Measurements from ENCODE around the gene ADARB2.

ADARB2 gene

DNA sequence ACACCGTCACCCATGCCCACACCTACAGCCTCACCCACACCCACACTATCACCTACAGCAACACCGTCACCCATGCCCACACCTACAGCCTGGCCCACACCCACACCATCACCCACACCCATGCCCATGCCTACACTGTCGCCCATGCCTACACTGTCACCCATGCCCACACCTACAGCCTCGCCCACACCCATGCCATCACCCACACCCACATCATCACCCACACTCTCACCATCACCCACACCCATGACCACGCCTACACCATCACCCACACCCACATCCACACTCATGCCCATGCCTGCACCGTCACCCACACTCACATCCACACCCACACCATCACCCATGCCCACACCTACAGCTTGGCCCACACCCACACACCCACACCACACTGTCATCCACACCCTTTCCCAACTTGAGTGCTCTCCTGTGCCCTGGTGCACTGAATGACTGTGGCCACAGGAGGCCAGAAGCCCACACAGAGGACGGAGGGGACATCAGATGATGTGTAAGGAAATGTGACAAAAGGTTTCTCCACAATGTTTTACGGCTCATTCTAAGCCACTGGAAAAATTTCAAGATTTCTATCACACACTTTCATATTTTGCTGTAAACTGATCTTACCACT is 527.9 kb downstream of the ADARB2 start:
- no peak for DNase-seq

GRCh38 chr10:1208366-1209311 is 528.7 kb downstream of the ADARB2 start:
- no peak for DNase-seq

- DNase-seq = no peak
These were observed 530.7 kb downstream of the ADARB2 start for GRCh38 chr10:1206601-1207000.

- DNase-seq = no peak
These were observed 531.2 kb downstream of the ADARB2 start for GRCh38 chr10:1206101-1206500.

DNA sequence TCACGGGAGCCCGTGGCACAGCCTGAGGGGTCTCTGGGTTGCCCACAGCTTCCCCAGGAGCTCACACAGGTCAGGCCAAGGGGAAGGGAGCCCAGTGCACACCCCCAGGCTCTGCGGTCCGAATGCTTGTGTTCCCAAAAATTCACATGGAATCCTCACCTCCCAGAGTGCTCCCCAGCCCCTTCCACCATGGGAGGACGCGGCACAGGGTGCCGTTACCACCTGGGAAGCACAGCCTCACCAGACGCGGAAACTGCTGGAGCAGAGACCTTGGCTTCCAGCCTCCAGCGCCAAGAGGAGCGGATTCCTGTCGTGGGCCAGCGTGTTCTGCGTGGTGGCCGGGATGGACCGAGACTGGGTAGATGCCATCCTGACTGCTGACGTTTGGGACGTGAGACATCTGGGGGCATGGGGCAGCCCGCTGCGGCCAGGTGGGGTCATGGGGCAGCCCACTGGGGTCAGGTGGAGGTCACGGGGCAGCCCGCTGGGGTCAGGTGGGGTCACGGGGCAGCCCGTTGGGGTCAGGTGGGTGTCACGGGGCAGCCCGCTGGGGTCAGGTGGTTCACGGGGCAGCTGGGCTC is 531.8 kb downstream of the ADARB2 start:
- DNase-seq = no peak

- no peak for DNase-seq
These were observed 532.6 kb downstream of the ADARB2 start for GRCh38 chr10:1204434-1205326.

GRCh38 chr10:1203704-1204103 is 533.6 kb downstream of the ADARB2 start:
- no peak for DNase-seq

DNA sequence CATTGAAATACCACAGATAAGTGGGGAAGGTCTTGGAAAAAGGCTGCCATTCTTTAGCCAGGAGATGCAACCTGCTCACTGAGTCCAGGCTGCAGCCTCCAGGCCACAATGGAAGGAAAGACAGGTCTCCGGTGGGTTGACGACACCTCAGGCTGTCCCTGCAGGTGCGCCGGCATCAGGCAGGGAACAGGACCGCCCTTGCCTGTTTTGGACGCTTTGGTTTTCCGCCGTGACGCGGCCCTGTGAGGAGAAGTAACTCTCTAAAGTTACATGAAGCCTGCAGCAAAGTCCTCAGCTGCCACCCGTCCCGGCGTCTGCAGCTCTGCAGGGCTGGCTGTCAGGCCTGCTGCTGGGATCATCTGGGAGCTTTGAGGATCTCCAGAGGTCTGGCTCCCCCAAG is 534.1 kb downstream of the ADARB2 start:
- DNase-seq = no peak

GRCh38 chr10:1202343-1202742 is 535.0 kb downstream of the ADARB2 start:
- no peak for DNase-seq

GRCh38 chr10:1200866-1201807 is 536.2 kb downstream of the ADARB2 start:
- no peak for DNase-seq

DNA sequence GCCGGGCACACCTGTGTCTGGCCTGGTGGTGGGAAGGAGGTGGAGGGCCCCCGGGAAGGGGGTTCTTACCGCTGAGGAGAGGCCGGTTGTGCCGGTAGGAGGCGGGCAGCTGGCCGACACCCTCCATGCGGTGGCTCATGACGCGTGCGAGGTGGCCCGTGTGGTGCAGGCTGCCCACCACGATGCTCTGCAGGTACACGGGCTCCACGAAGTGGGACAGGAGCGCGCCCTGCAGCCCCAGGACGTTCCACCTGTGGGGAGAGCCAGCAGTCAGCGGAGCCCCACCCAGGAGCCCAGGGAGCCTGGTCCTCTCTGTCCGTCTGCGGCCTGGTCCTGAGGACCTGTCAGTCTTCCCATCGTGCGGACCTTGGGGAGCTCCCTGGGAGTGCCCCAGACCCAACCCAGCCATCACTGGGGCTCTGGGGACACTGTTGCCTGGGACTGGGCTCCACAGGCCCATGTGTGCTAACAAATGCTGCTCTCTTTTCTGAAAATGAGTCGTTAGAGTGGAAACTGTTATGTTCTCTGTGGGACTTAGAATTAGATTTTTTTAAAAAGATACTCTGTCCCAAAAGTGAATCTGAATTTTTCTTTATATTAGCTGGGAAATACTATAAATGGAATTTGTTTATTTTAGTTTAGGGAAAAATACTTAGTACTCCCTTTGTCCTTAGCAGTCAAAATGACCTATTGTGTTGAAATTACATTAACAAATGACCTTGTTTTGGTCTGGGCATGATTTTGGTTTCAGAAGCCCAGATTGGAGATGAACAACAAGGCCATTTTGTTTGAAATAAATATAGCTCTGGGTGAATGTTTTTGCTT is 537.2 kb downstream of the ADARB2 start:
- DNase-seq = no peak

- no peak for DNase-seq
These were observed 538.0 kb downstream of the ADARB2 start for GRCh38 chr10:1199345-1199673.

- no peak for DNase-seq
These were observed 538.6 kb downstream of the ADARB2 start for GRCh38 chr10:1198453-1199344.

DNA sequence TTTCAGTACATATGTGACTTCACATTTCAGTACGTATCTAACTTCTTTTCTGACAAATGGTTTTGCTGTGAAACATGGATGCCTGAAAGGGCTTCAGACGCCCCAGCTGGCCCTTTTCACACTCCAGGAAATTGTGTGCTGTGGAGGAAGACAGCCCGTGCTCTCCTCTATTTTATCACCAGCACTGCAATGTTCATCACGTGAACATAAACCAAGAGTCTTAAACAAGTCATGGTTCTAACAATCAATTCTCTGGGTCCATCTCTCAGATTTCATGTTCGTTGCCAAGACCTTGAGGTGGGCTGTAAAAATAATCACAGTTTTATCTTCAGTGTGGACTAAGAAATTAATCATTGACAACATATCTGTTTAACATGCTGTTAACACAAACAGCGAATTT is 539.9 kb downstream of the ADARB2 start:
- no peak for DNase-seq

DNA sequence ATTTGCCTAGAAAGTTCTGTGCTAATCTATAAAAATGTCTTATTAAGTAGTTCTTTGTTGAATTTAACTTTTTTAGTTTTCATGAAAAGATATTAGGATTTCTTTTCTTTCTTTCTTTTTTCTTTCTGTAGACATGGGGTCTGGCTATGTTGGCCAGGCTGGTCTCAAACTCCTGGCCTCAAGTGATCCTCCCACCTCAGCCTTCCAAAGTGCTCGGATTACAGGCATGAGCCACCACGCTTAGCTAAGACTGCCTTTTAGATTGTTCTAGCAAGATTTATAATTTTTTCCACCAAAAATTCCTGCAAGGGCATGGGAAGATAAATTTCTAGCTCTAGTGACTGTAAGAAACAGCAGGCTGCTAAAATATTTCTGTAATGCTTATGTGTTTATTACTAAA is 540.7 kb downstream of the ADARB2 start:
- no peak for DNase-seq

- DNase-seq = no peak
These were observed 541.5 kb downstream of the ADARB2 start for GRCh38 chr10:1195828-1196227.

DNA sequence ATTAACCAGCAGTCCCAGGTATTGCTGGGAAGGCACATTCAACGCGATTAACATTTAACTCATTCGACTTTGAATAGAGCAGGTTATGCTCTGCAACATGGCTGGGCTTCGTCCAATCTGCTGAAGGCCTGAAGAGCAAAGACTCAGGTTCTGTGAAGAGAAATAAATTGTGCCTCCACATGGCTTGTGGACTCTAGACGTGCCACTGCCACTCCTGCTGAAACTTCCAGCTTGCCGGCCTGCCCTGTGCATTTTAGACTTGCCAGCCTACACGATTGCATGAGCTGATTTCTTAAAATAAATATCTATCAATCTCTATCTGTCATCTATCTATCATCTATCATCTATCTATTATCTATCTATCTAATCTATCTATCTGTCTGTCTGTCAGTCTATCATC is 543.2 kb downstream of the ADARB2 start:
- DNase-seq = no peak

DNA sequence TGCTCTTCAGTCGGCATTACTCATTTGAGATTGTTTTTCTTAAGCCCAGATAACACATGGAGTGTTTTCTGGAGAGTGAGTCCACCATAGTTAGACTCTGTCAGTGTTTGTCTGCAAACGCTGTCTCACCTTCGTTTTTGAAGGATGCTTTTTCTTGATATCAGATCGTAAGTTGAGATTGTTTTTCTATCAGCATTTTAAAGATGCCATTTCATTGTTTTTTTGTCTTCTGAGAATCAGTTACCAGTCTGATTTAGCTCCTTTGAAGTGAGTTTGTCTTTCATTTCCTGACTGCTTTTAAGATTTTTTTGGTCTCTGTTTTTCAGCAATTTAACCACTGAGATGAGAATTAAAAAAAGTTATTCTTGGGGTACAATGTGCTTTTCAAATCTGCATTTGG is 543.8 kb downstream of the ADARB2 start:
- no peak for DNase-seq

DNA sequence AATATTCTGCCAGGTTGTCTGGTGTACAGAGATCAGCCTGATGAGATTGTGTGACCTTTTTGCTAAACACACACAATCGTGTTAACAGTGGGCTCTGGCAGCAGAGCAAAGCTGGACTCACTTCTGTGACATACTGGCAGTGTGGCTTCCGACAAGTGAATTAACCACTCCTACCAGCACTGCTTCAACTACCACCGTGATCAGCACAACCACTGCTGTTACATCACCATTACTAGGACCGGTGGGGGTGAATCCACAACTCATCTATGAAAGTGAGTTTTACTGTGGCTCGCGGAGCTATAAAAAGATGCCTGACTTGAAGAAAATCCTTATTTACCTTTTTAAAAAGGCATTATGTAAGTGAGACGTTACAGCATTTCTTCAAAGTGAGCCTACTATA is 545.6 kb downstream of the ADARB2 start:
- no peak for DNase-seq

Measured in suppressor macrophage treated with lipopolysaccharide for 4 hours (primary cell).